ENCODE results near the gene RELN.

GRCh38 chr7:103865442-103865841, 124.0 kb downstream of the RELN start:
- no peak for TF ChIP-seq POLR2A (IDR thresholded peaks at IDR 0.05; ENCODE audit: insufficient read depth in 1 of 2, low read depth in 2 of 2, low read length in 2 of 2)
- TF ChIP-seq EP300 (IDR thresholded peaks at IDR 0.05; ENCODE audit: low read depth in 2 of 2, low read length in 2 of 2), result no peak
- TF ChIP-seq EP300 (CRISPR knock-in tag; IDR thresholded peaks at IDR 0.05; ENCODE audit: borderline replicate concordance), result no peak
- TF ChIP-seq EZH2 (conservative IDR thresholded peaks at IDR 0.05; ENCODE audit: low read depth, low read length), result no peak
- TF ChIP-seq ZSCAN9 (CRISPR knock-in tag; IDR thresholded peaks at IDR 0.05; ENCODE audit: borderline replicate concordance), result no peak
- TF ChIP-seq NR3C1 (CRISPR knock-in tag; IDR thresholded peaks at IDR 0.05), result no peak
- no peak for TF ChIP-seq ARNTL (CRISPR knock-in tag; IDR thresholded peaks at IDR 0.05)
- TF ChIP-seq MEF2D (CRISPR knock-in tag; IDR thresholded peaks at IDR 0.05), result no peak
- no peak for TF ChIP-seq JUND (CRISPR knock-in tag; IDR thresholded peaks at IDR 0.05)
- TF ChIP-seq ZNF883 (CRISPR knock-in tag; IDR thresholded peaks at IDR 0.05; ENCODE audit: not compliant biosample characterization), result no peak
- TF ChIP-seq, protein P1, sequence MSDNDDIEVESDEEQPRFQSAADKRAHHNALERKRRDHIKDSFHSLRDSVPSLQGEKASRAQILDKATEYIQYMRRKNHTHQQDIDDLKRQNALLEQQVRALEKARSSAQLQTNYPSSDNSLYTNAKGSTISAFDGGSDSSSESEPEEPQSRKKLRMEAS (IDR thresholded peaks at IDR 0.05), result no peak
- TF ChIP-seq NFE2L1 (CRISPR knock-in tag; IDR thresholded peaks at IDR 0.05; ENCODE audit: borderline replicate concordance), result no peak
